Measurements from ENCODE around the gene ELOA.

The ELOA gene

DNA sequence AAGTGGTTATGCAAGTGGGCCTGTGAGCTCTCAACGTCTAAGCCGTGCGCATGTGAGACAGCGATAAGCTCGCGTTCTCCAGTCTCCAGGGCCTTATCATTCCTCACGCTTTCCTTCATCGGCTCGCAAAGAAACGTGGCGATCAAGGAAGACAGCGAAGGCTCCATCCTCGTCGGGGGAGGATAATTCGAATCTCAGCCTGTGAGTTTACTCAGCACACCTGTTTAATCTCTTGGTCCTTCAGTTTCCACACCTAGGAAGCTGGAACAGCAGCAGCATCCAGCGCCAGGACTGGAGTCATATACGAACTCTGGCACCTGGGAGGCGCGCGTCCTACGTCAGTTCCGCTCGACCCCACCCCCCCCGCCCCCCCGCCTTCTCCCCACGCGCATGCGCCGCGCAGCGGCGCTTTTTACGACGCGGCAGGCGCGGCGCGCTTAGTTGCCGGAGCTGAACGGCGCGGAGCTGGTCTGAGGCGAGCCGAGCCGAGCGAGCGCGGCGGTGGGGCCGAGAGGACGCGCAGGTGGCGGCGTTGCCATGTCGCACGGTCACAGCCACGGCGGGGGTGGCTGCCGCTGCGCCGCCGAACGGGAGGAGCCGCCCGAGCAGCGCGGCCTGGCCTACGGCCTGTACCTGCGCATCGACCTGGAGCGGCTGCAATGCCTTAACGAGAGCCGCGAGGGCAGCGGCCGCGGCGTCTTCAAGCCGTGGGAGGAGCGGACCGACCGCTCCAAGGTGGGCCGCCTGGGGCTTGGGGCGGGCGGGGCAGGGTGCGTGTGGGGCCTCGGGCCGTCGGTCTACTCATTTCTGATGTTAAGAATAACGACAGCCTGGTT lies 34.9 kb downstream of the ELOA start, which contains the start of gene PITHD1 (continued):
- TF ChIP-seq, protein P1, sequence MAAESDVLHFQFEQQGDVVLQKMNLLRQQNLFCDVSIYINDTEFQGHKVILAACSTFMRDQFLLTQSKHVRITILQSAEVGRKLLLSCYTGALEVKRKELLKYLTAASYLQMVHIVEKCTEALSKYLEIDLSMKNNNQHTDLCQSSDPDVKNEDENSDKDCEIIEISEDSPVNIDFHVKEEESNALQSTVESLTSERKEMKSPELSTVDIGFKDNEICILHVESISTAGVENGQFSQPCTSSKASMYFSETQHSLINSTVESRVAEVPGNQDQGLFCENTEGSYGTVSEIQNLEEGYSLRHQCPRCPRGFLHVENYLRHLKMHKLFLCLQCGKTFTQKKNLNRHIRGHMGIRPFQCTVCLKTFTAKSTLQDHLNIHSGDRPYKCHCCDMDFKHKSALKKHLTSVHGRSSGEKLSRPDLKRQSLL (tag by site-specific recombination; IDR thresholded peaks at IDR 0.05), result 0 out of 2 replicates have a peak, but pooled peaks have one; percentile 22
- TF ChIP-seq TRIM28 (IDR thresholded peaks at IDR 0.05; ENCODE audit: borderline replicate concordance, low read length), result peak; percentile 51; the same call in 1 of the 2 replicates
- TF ChIP-seq, protein P2, sequence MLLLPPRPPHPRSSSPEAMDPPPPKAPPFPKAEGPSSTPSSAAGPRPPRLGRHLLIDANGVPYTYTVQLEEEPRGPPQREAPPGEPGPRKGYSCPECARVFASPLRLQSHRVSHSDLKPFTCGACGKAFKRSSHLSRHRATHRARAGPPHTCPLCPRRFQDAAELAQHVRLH (tag by site-specific recombination; IDR thresholded peaks at IDR 0.05), result 0 out of 2 replicates have a peak, but pooled peaks have one; percentile 43
- TF ChIP-seq, protein P3, sequence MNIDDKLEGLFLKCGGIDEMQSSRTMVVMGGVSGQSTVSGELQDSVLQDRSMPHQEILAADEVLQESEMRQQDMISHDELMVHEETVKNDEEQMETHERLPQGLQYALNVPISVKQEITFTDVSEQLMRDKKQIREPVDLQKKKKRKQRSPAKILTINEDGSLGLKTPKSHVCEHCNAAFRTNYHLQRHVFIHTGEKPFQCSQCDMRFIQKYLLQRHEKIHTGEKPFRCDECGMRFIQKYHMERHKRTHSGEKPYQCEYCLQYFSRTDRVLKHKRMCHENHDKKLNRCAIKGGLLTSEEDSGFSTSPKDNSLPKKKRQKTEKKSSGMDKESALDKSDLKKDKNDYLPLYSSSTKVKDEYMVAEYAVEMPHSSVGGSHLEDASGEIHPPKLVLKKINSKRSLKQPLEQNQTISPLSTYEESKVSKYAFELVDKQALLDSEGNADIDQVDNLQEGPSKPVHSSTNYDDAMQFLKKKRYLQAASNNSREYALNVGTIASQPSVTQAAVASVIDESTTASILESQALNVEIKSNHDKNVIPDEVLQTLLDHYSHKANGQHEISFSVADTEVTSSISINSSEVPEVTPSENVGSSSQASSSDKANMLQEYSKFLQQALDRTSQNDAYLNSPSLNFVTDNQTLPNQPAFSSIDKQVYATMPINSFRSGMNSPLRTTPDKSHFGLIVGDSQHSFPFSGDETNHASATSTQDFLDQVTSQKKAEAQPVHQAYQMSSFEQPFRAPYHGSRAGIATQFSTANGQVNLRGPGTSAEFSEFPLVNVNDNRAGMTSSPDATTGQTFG (tag by site-specific recombination; IDR thresholded peaks at IDR 0.05; ENCODE audit: borderline replicate concordance), result no peak
- TF ChIP-seq ZNF629 (tag by site-specific recombination; IDR thresholded peaks at IDR 0.05), result peak; percentile 72
- no peak for TF ChIP-seq ZNF48 (tag by site-specific recombination; IDR thresholded peaks at IDR 0.05)
- TF ChIP-seq, protein P4, sequence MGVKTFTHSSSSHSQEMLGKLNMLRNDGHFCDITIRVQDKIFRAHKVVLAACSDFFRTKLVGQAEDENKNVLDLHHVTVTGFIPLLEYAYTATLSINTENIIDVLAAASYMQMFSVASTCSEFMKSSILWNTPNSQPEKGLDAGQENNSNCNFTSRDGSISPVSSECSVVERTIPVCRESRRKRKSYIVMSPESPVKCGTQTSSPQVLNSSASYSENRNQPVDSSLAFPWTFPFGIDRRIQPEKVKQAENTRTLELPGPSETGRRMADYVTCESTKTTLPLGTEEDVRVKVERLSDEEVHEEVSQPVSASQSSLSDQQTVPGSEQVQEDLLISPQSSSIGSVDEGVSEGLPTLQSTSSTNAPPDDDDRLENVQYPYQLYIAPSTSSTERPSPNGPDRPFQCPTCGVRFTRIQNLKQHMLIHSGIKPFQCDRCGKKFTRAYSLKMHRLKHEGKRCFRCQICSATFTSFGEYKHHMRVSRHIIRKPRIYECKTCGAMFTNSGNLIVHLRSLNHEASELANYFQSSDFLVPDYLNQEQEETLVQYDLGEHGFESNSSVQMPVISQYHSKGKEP (tag by site-specific recombination; IDR thresholded peaks at IDR 0.05), result peak; percentile 36; the same call in 1 of the 2 replicates
- no peak for TF ChIP-seq ZNF521 (tag by site-specific recombination; IDR thresholded peaks at IDR 0.05)
- TF ChIP-seq, protein P5, sequence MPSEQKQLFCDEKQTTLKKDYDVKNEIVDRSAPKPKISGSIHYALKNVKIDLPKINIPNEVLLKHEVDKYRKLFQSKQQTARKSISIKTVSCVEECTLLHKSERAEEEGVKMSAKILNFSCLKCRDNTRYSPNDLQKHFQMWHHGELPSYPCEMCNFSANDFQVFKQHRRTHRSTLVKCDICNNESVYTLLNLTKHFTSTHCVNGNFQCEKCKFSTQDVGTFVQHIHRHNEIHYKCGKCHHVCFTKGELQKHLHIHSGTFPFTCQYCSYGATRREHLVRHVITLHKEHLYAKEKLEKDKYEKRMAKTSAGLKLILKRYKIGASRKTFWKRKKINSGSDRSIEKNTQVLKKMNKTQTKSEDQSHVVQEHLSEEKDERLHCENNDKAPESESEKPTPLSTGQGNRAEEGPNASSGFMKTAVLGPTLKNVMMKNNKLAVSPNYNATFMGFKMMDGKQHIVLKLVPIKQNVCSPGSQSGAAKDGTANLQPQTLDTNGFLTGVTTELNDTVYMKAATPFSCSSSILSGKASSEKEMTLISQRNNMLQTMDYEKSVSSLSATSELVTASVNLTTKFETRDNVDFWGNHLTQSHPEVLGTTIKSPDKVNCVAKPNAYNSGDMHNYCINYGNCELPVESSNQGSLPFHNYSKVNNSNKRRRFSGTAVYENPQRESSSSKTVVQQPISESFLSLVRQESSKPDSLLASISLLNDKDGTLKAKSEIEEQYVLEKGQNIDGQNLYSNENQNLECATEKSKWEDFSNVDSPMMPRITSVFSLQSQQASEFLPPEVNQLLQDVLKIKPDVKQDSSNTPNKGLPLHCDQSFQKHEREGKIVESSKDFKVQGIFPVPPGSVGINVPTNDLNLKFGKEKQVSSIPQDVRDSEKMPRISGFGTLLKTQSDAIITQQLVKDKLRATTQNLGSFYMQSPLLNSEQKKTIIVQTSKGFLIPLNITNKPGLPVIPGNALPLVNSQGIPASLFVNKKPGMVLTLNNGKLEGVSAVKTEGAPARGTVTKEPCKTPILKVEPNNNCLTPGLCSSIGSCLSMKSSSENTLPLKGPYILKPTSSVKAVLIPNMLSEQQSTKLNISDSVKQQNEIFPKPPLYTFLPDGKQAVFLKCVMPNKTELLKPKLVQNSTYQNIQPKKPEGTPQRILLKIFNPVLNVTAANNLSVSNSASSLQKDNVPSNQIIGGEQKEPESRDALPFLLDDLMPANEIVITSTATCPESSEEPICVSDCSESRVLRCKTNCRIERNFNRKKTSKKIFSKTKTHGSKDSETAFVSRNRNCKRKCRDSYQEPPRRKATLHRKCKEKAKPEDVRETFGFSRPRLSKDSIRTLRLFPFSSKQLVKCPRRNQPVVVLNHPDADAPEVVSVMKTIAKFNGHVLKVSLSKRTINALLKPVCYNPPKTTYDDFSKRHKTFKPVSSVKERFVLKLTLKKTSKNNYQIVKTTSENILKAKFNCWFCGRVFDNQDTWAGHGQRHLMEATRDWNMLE (tag by site-specific recombination; conservative IDR thresholded peaks at IDR 0.05; ENCODE audit: low read depth), result no peak
- no peak for TF ChIP-seq ZNF585B (tag by site-specific recombination; IDR thresholded peaks at IDR 0.05)
- TF ChIP-seq ZBTB17 (tag by site-specific recombination; IDR thresholded peaks at IDR 0.05), result peak; percentile 84
- TF ChIP-seq ZNF138 (tag by site-specific recombination; IDR thresholded peaks at IDR 0.05; ENCODE audit: borderline replicate concordance), result no peak
- TF ChIP-seq, protein P6, sequence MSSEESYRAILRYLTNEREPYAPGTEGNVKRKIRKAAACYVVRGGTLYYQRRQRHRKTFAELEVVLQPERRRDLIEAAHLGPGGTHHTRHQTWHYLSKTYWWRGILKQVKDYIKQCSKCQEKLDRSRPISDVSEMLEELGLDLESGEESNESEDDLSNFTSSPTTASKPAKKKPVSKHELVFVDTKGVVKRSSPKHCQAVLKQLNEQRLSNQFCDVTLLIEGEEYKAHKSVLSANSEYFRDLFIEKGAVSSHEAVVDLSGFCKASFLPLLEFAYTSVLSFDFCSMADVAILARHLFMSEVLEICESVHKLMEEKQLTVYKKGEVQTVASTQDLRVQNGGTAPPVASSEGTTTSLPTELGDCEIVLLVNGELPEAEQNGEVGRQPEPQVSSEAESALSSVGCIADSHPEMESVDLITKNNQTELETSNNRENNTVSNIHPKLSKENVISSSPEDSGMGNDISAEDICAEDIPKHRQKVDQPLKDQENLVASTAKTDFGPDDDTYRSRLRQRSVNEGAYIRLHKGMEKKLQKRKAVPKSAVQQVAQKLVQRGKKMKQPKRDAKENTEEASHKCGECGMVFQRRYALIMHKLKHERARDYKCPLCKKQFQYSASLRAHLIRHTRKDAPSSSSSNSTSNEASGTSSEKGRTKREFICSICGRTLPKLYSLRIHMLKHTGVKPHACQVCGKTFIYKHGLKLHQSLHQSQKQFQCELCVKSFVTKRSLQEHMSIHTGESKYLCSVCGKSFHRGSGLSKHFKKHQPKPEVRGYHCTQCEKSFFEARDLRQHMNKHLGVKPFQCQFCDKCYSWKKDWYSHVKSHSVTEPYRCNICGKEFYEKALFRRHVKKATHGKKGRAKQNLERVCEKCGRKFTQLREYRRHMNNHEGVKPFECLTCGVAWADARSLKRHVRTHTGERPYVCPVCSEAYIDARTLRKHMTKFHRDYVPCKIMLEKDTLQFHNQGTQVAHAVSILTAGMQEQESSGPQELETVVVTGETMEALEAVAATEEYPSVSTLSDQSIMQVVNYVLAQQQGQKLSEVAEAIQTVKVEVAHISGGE (tag by site-specific recombination; conservative IDR thresholded peaks at IDR 0.05; ENCODE audit: low read depth), result peak; percentile 55; the same call in 1 of the 2 replicates
- TF ChIP-seq SCRT2 (tag by site-specific recombination; IDR thresholded peaks at IDR 0.05), result 0 out of 2 replicates have a peak, but pooled peaks have one; percentile 11
- TF ChIP-seq ZNF433 (tag by site-specific recombination; IDR thresholded peaks at IDR 0.05; ENCODE audit: low read depth), result no peak
- TF ChIP-seq, protein P7, sequence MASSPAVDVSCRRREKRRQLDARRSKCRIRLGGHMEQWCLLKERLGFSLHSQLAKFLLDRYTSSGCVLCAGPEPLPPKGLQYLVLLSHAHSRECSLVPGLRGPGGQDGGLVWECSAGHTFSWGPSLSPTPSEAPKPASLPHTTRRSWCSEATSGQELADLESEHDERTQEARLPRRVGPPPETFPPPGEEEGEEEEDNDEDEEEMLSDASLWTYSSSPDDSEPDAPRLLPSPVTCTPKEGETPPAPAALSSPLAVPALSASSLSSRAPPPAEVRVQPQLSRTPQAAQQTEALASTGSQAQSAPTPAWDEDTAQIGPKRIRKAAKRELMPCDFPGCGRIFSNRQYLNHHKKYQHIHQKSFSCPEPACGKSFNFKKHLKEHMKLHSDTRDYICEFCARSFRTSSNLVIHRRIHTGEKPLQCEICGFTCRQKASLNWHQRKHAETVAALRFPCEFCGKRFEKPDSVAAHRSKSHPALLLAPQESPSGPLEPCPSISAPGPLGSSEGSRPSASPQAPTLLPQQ (tag by site-specific recombination; IDR thresholded peaks at IDR 0.05), result peak; percentile 63; the same call in 1 of the 2 replicates
- no peak; the same call in 1 of the 2 replicates for TF ChIP-seq ZNF221 (tag by site-specific recombination; IDR thresholded peaks at IDR 0.05; ENCODE audit: borderline replicate concordance)
- TF ChIP-seq ZNF558 (tag by site-specific recombination; IDR thresholded peaks at IDR 0.05), result no peak
- peak; percentile 55 for TF ChIP-seq SP7 (tag by site-specific recombination; IDR thresholded peaks at IDR 0.05)
- 0 out of 2 replicates have a peak, but pooled peaks have one; percentile 17 for TF ChIP-seq EGR2 (tag by site-specific recombination; IDR thresholded peaks at IDR 0.05; ENCODE audit: low read depth)
